ENCODE measurements around the gene NIPSNAP2.

GRCh38 chr7:55931421-55932151 is 32.8 kb upstream of the NIPSNAP2 start:
- TF ChIP-seq CTCF (conservative IDR thresholded peaks at IDR 0.05; ENCODE audit: low read length) (no peak), EZH2phosphoT487 (IDR thresholded peaks at IDR 0.05; ENCODE audit: borderline replicate concordance, low read depth, low read length) (no peak)
